Tibial artery (tissue), 4 donors: ENCODE results near the gene EYS.
A peak's percentile ranks its signal among the peaks of the same experiment; 100 is the strongest.

ENCODE experiments used
- DNase-seq, 2 donors: peaks; one replicate each; pipeline ENCODE4 v3.0.0-alpha.2; 2019
- H3K27ac ChIP-seq, 2 donors: fragments of 200-600 bp; sonication (generic) in 1 of 2; 1 replicate in 1 of 2; 2 replicates in 1 of 2; pipeline ENCODE4 v1.5.1; 2018 to 2019; ENCODE audit warnings: mild to moderate bottlenecking in 1 of 2
- H3K27me3 ChIP-seq, 2 donors: fragments of 200-600 bp; sonication (generic) in 1 of 2; one replicate each; pipeline versions ENCODE4 v1.5.1 to v1.6.0; 2016 to 2019
- H3K36me3 ChIP-seq, 3 donors: fragments of 200-600 bp; sonication (generic) in 2 of 3; one replicate each; pipeline ENCODE4 v1.5.1; 2016 to 2019; ENCODE audit warnings: mild to moderate bottlenecking in 2 of 3
- H3K4me1 ChIP-seq, 4 donors: fragments of 200-600 bp; sonication (generic) in 2 of 4; 1 replicate in 3 of 4; 2 replicates in 1 of 4; pipeline ENCODE4 v1.5.1; 2016 to 2019
- H3K4me3 ChIP-seq, 2 donors: fragments of 200-600 bp; sonication (generic) in 1 of 2; 1 replicate in 1 of 2; 2 replicates in 1 of 2; pipeline ENCODE4 v1.5.1; 2018 to 2019; ENCODE audit warnings: mild to moderate bottlenecking in 2 of 2
- H3K9me3 ChIP-seq, 3 donors: fragments of 200-600 bp; sonication (generic) in 1 of 3; one replicate each; pipeline ENCODE4 v1.5.1; 2016 to 2019
- CTCF ChIP-seq, 2 experiments: fragments of 200-600 bp in 1 of 2; fragments of 450-650 bp in 1 of 2; IDR thresholded peaks; one replicate each; pipeline ENCODE4 v1.5.1; 2017 to 2019; ENCODE audit warnings: antibody characterized with exemption in 2 of 2, mild to moderate bottlenecking in 1 of 2, moderate library complexity in 1 of 2
- intact Hi-C: fragments of 100-400 bp; cut with DNase I; formaldehyde crosslinking; loops from one replicate; pipeline ENCODE4 v1.15.0; 2023; ENCODE audit warnings: low total_unique reads

The EYS gene

GRCh38 chr6:63923139-63923739 lies 1783.8 kb downstream of the EYS start:
- no peaks in the 10 kb centered on the region for H3K9me3 ChIP-seq
- intact Hi-C loops: no loop called here
- DNase-seq: no peak
- no peaks in the 10 kb centered on the region for H3K4me1 ChIP-seq
- H3K27ac ChIP-seq: no peak overlapping the region
- no peak overlapping the region for H3K4me3 ChIP-seq
- TF ChIP-seq CTCF (IDR thresholded peaks at IDR 0.05): peak; percentile 39 to 59
- no peaks in the 10 kb centered on the region for H3K27me3 ChIP-seq
- H3K36me3 ChIP-seq: no peaks in the 10 kb centered on the region

- H3K27ac ChIP-seq: no peak overlapping the region
- no peak for DNase-seq
- H3K27me3 ChIP-seq: no peaks in the 10 kb centered on the region
- intact Hi-C loops: no loop called here
- H3K36me3 ChIP-seq: no peaks in the 10 kb centered on the region
- no peaks in the 10 kb centered on the region for H3K9me3 ChIP-seq
- H3K4me1 ChIP-seq: no peaks in the 10 kb centered on the region
- H3K4me3 ChIP-seq: no peak overlapping the region
- TF ChIP-seq CTCF (IDR thresholded peaks at IDR 0.05): no peak
Measured at GRCh38 chr6:63919556-63920110, 1787.4 kb downstream of the EYS start.

- TF ChIP-seq CTCF (IDR thresholded peaks at IDR 0.05): no peak
- Histone ChIP-seq H3K27ac (no peak overlapping the region), H3K4me3 (no peak overlapping the region), H3K4me1 (no peaks in the 10 kb centered on the region), H3K27me3 (no peaks in the 10 kb centered on the region), H3K9me3 (no peaks in the 10 kb centered on the region), H3K36me3 (no peaks in the 10 kb centered on the region)
- DNase-seq: no peak
- intact Hi-C loops: no loop called here
Measured at GRCh38 chr6:63912887-63913286, 1794.1 kb downstream of the EYS start.

- no peak for TF ChIP-seq CTCF (IDR thresholded peaks at IDR 0.05)
- intact Hi-C loops: no loop called here
Measured at GRCh38 chr6:63910863-63911551, 1796.0 kb downstream of the EYS start.

GRCh38 chr6:63904650-63905248 lies 1802.3 kb downstream of the EYS start:
- no peak for TF ChIP-seq CTCF (IDR thresholded peaks at IDR 0.05)
- no peak for DNase-seq
- no peaks in the 10 kb centered on the region for H3K36me3 ChIP-seq
- intact Hi-C loops: no loop called here
- no peaks in the 10 kb centered on the region for H3K4me1 ChIP-seq
- no peaks in the 10 kb centered on the region for H3K27me3 ChIP-seq
- H3K9me3 ChIP-seq: no peaks in the 10 kb centered on the region
- H3K4me3 ChIP-seq: no peak overlapping the region
- no peak overlapping the region for H3K27ac ChIP-seq

More at GRCh38 chr6:63910863-63911551, 1796.0 kb downstream of the EYS start:
- H3K27ac ChIP-seq: no peak overlapping the region
- no peaks in the 10 kb centered on the region for H3K9me3 ChIP-seq
- H3K27me3 ChIP-seq: no peaks in the 10 kb centered on the region
- no peak overlapping the region for H3K4me3 ChIP-seq
- no peaks in the 10 kb centered on the region for H3K4me1 ChIP-seq
- DNase-seq: no peak
- no peaks in the 10 kb centered on the region for H3K36me3 ChIP-seq
